ENCODE measurements around the gene PALD1. TPM values are rescaled to one million over a fixed set of nuclear protein-coding genes. Genes with fewer than 3 reads are reported as not detected.

Gene PALD1
- total and polyA plus RNA-seq, 9 of the 15 experiments (the other 6 are each of a cell fraction or from before 2014, with no cell fraction given): 0.03 to 0.29 (median 0.09) TPM; not detected in 2

GRCh38 chr10:70461397-70462348 is 16.9 kb upstream of the PALD1 start (continued):
- peak in 1 of 2 experiments; percentile 31 for TF ChIP-seq E2F6 (IDR thresholded peaks at IDR 0.05; ENCODE audit: borderline replicate concordance in 1 of 2, extremely low read depth in 1 of 2, insufficient read depth in 1 of 2, insufficient read length in 1 of 2, low read depth in 1 of 2, low read length in 1 of 2, poor library complexity in 1 of 2, severe bottlenecking in 1 of 2)
- peak; percentile 43; the same call in 1 of the 2 replicates for TF ChIP-seq RB1 (IDR thresholded peaks at IDR 0.05; ENCODE audit: low read depth)
- no peak for TF ChIP-seq CBX2 (IDR thresholded peaks at IDR 0.05; ENCODE audit: insufficient read depth, low read length, poor library complexity, severe bottlenecking)
- no peak for TF ChIP-seq ZNF551 (CRISPR knock-in tag; IDR thresholded peaks at IDR 0.05)
- no peak for TF ChIP-seq ZNF75A (CRISPR knock-in tag; IDR thresholded peaks at IDR 0.05)
- peak; percentile 42; the same call in 1 of the 2 replicates for TF ChIP-seq XRCC5 (IDR thresholded peaks at IDR 0.05; ENCODE audit: low read depth, low read length)
- no peak for TF ChIP-seq USF2 (CRISPR knock-in tag; IDR thresholded peaks at IDR 0.05)
- 0 out of 2 replicates have a peak, but pooled peaks have one; percentile 57 for TF ChIP-seq ETS1 (conservative IDR thresholded peaks at IDR 0.05; ENCODE audit: control insufficient read depth, low read depth, low read length)
- TF ChIP-seq GATAD2A (IDR thresholded peaks at IDR 0.05): no peak
- peak; percentile 47; the same call in 1 of the 2 replicates for TF ChIP-seq JUND (IDR thresholded peaks at IDR 0.05; ENCODE audit: borderline replicate concordance, low read depth, low read length)
- no peak for TF ChIP-seq JUND (tag; IDR thresholded peaks at IDR 0.05; ENCODE audit: borderline replicate concordance, low read depth, low read length)
- TF ChIP-seq MAX (CRISPR knock-in tag; IDR thresholded peaks at IDR 0.05): 0 out of 2 replicates have a peak, but pooled peaks have one; percentile 38
- TF ChIP-seq ZBTB1 (CRISPR knock-in tag; IDR thresholded peaks at IDR 0.05; ENCODE audit: borderline replicate concordance, low read depth): no peak
- TF ChIP-seq ZNF263 (CRISPR knock-in tag; IDR thresholded peaks at IDR 0.05; ENCODE audit: borderline replicate concordance): no peak
- peak; percentile 84 to 95 for TF ChIP-seq RAD21 (CRISPR knock-in tag; conservative IDR thresholded peaks at IDR 0.05 in 1 of 2, IDR thresholded peaks at IDR 0.05 in 1 of 2)
- TF ChIP-seq CBFB (CRISPR knock-in tag; IDR thresholded peaks at IDR 0.05): no peak
- no peak for TF ChIP-seq TCF15 (CRISPR knock-in tag; IDR thresholded peaks at IDR 0.05)
- no peak for TF ChIP-seq NR2F6 (CRISPR knock-in tag; IDR thresholded peaks at IDR 0.05)
- TF ChIP-seq MYC (IDR thresholded peaks at IDR 0.05; ENCODE audit: low read depth, low read length): peak; percentile 51; the same call in 1 of the 2 replicates
- TF ChIP-seq MYC (CRISPR knock-in tag; IDR thresholded peaks at IDR 0.05; ENCODE audit: borderline replicate concordance, low read depth): no peak
- no peak for TF ChIP-seq PCBP1 (IDR thresholded peaks at IDR 0.05; ENCODE audit: low read depth, low read length, poor library complexity, severe bottlenecking)
- no peak for TF ChIP-seq ELF4 (CRISPR knock-in tag; IDR thresholded peaks at IDR 0.05)
